K562 (cell line): Measurements from ENCODE around the gene GABRA5.

ENCODE experiments used
- CTCF ChIP-seq, 3 experiments: IDR thresholded peaks in 2 of 3; conservative IDR thresholded peaks in 1 of 3; 2 replicates each; pipeline ENCODE4 v1.5.1; 2011 to 2012; ENCODE audit warnings: low read length in 3 of 3, mild to moderate bottlenecking in 3 of 3, control low read depth in 2 of 3, improper control_type of control experiment in 1 of 3, inconsistent platforms in 1 of 3, low read depth in 1 of 3, mixed read lengths in 1 of 3, moderate library complexity in 1 of 3; ENCODE audit not compliant: insufficient read depth in 2 of 3
- EP300 ChIP-seq: IDR thresholded peaks from 2 replicates; pipeline ENCODE4 v1.6.1; 2012; ENCODE audit warnings: low read length, improper control_type of control experiment
- GATA2 ChIP-seq: sonication (generic); formaldehyde crosslinking; IDR thresholded peaks from 2 replicates; pipeline ENCODE4 v1.4.0; 2020; ENCODE audit warnings: mild to moderate bottlenecking, missing genetic modification reagents
- KAT7 ChIP-seq: sonication (generic); formaldehyde crosslinking; IDR thresholded peaks from 2 replicates; pipeline ENCODE4 v1.8.0; 2022; ENCODE audit warnings: missing genetic modification reagents, mild to moderate bottlenecking, borderline replicate concordance
- NR3C1 ChIP-seq: sonication (generic); formaldehyde crosslinking; IDR thresholded peaks from 2 replicates; pipeline ENCODE4 v1.8.1; 2022; ENCODE audit warnings: missing genetic modification reagents
- POLR2A ChIP-seq: fragments of 450-650 bp; conservative IDR thresholded peaks from 2 replicates; pipeline ENCODE4 v1.6.1; 2016
- POLR2AphosphoS5 ChIP-seq: IDR thresholded peaks from 2 replicates; pipeline ENCODE4 v1.6.1; 2011; ENCODE audit warnings: mild to moderate bottlenecking, low read depth, low read length, moderate library complexity; ENCODE audit not compliant: control insufficient read depth, insufficient read depth
- PPARD ChIP-seq: fragments of 250-450 bp; sonication (Bioruptor Pico); IDR thresholded peaks from 2 replicates; pipeline ENCODE4 v1.8.0; 2022; ENCODE audit warnings: inconsistent platforms, mild to moderate bottlenecking, moderate library complexity
- RAD51 ChIP-seq: fragments of 450-650 bp; IDR thresholded peaks from 2 replicates; pipeline ENCODE4 v1.7.1; 2016; ENCODE audit warnings: low read depth, mild to moderate bottlenecking, borderline replicate concordance
- ZBTB33 ChIP-seq: sonication (generic); formaldehyde crosslinking; IDR thresholded peaks from 2 replicates; pipeline ENCODE4 v1.8.1; 2023; ENCODE audit warnings: mild to moderate bottlenecking, missing genetic modification reagents

- no peak for TF ChIP-seq CTCF (IDR thresholded peaks at IDR 0.05 in 2 of 3, conservative IDR thresholded peaks at IDR 0.05 in 1 of 3; ENCODE audit: insufficient read depth in 2 of 3, low read depth in 1 of 3, low read length in 3 of 3)
- TF ChIP-seq PPARD: no peak
- no peak for TF ChIP-seq POLR2A
- TF ChIP-seq NR3C1: no peak
- no peak for TF ChIP-seq GATA2 (CRISPR knock-in tag)
- no peak for TF ChIP-seq ZBTB33
- no peak for TF ChIP-seq EP300
- no peak for TF ChIP-seq RAD51
- no peak for TF ChIP-seq KAT7 (CRISPR knock-in tag)
- TF ChIP-seq POLR2AphosphoS5: no peak
Observed at GRCh38 chr15:26937134-26937533, 70.3 kb downstream of the GABRA5 start.
